Glomerular endothelial cell (primary cell): ENCODE data around the gene POLR2F. TPM values are rescaled to one million over a fixed set of nuclear protein-coding genes. Genes with fewer than 3 reads are reported as not detected.

Experiments
- DNase-seq: peaks from one replicate; pipeline ENCODE4 v3.0.0-alpha.2; 2011; ENCODE audit warnings: low read depth, low spot score; ENCODE audit errors: extremely low read depth
- total RNA-seq: library from RNA; depleted of rRNA; stranded (reverse); fragments of >200 nt; gene quantifications from 2 replicates; pipeline ENCODE4 v1.2.3, GENCODE V29; 2015

Gene POLR2F
- total RNA-seq, 1 donor from 2014 or later, result 93.6 TPM

GRCh38 chr22:37979782-37980181 lies 26.3 kb downstream of the POLR2F start:
- DNase-seq, result no peak

- no peak for DNase-seq
Measured at GRCh38 chr22:37981282-37982011, 27.9 kb downstream of the POLR2F start.

GRCh38 chr22:37982151-37982785 lies 28.8 kb downstream of the POLR2F start:
- DNase-seq, result no peak

GRCh38 chr22:37982938-37983859 lies 29.7 kb downstream of the POLR2F start:
- no peak for DNase-seq

- no peak for DNase-seq
Measured at GRCh38 chr22:37983860-37984791, 30.6 kb downstream of the POLR2F start, which contains the start of gene SOX10. SOX10 (minus strand) TSS chr22:37984555; CDS start chr22:37983784, 771 bp downstream.

- DNase-seq, result no peak
Measured at GRCh38 chr22:37985050-37985585, 31.6 kb downstream of the POLR2F start.

- DNase-seq, result no peak
Measured at GRCh38 chr22:37985751-37986281, 32.3 kb downstream of the POLR2F start.

GRCh38 chr22:37986371-37986770 lies 32.9 kb downstream of the POLR2F start:
- no peak for DNase-seq

GRCh38 chr22:37989146-37990045 lies 35.9 kb downstream of the POLR2F start:
- DNase-seq, result no peak

- DNase-seq, result no peak
Measured at GRCh38 chr22:37990301-37990700, 36.8 kb downstream of the POLR2F start.

- DNase-seq, result no peak
Measured at GRCh38 chr22:37990862-37991261, 37.4 kb downstream of the POLR2F start.

GRCh38 chr22:37991731-37992442 lies 38.4 kb downstream of the POLR2F start:
- DNase-seq, result no peak

- no peak for DNase-seq
Measured at GRCh38 chr22:37994049-37994448, 40.5 kb downstream of the POLR2F start.

GRCh38 chr22:37994982-37995381 lies 41.5 kb downstream of the POLR2F start:
- DNase-seq, result no peak

GRCh38 chr22:37995460-37995859 lies 42.0 kb downstream of the POLR2F start:
- DNase-seq, result no peak

- no peak for DNase-seq
Measured at GRCh38 chr22:37996079-37996478, 42.6 kb downstream of the POLR2F start.

GRCh38 chr22:37996515-37997246 lies 43.2 kb downstream of the POLR2F start:
- DNase-seq, result no peak
